Measurements from ENCODE around the gene CEP20.
A peak's percentile ranks its signal among the peaks of the same experiment; 100 is the strongest.
"Not testable (repeated sequence)": the region's sequence is repeated elsewhere in the genome, so short reads cannot be mapped to it uniquely, and the experiment has no call there.

Gene CEP20, protein sequence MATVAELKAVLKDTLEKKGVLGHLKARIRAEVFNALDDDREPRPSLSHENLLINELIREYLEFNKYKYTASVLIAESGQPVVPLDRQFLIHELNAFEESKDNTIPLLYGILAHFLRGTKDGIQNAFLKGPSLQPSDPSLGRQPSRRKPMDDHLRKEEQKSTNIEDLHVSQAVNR

DNA sequence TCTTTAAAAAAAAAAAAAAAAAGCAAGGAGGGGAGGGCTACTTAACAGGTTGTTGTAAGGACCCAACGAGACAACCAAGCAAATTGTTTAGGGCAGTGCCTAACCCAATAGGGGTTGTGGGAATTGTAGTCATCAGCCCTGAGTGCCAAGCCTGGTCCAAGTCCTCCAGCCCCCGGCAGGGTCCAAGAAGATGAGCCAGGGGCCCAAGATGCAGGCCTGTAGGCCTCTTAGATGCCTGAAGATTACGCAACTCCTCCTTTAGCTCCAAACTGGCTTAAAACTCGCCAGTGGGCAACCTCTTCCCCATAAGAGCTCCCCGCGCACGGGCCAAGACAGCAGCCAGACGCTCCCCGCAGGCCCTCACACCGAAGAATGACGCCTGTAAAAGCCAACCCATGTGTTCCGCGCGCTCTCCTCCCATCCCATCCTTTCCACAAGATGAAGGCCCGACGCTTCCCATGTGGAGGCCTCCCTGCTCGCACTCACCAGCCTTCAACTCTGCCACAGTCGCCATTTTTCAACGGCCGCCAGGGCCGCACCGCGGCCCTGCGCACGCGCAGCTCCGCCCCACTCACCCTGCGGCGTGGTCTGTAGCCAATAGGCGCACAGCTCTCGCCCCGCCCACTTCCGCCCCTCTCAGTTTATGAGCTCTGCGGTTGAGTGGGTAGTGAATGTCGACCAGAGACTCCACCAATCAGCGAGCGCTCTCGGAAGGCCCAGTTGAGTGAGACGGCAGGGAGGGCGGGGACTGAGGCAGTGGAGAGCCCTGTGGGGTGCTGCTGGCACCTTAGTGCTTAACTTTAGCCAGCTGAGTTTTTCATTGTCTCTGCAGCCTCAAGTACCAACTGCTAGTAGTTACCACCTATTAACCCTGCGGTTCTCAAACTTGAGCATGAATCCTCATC, at the start of gene CEP20:
Gene CEP20, minus strand, starts transcription at position 532 of the 905 bp plus-strand sequence. Its CDS starts 18 bp downstream, at position 514.
- peak within 1 kb of the TSS; percentile 91 for H3K27ac ChIP-seq (ENCODE audit: low read length)
- DNase-seq, result peak; percentile 100
- peaks cover 29% of the 10 kb centered on the region for H3K4me1 ChIP-seq (ENCODE audit: insufficient read depth, low read length)
- peaks cover 10% of the 10 kb centered on the region for H3K36me3 ChIP-seq (ENCODE audit: insufficient read depth, low read length)
- TF ChIP-seq CTCF (IDR thresholded peaks at IDR 0.05; ENCODE audit: borderline replicate concordance, extremely low read depth, low read length, poor library complexity, severe bottlenecking) (no peak), EZH2 (IDR thresholded peaks at IDR 0.05; ENCODE audit: borderline replicate concordance, low read depth, low read length, severe bottlenecking) (no peak)
- H4K20me1 ChIP-seq (ENCODE audit: insufficient read depth, low read length), result peaks cover 5% of the 10 kb centered on the region; the same call in 1 of the 2 replicates
- peak within 1 kb of the TSS; percentile 78 to 98 for H3K4me3 ChIP-seq (ENCODE audit: low read depth in 1 of 2, low read length in 2 of 2)
- ATAC-seq (ENCODE audit: insufficient read depth, low read depth), result peak; percentile 99
- no peaks in the 10 kb centered on the region for H3K9me3 ChIP-seq (ENCODE audit: insufficient read depth, low read length, severe bottlenecking)
- peak within 1 kb of the TSS; percentile 84 for H3K4me2 ChIP-seq (ENCODE audit: insufficient read depth, low read length)
- H3K9ac ChIP-seq (ENCODE audit: low read depth, low read length), result peak within 1 kb of the TSS; percentile 84
- H3K79me2 ChIP-seq (ENCODE audit: insufficient read depth, low read length), result peaks cover 50% of the 10 kb centered on the region
- no peaks in the 10 kb centered on the region for H3K27me3 ChIP-seq (ENCODE audit: insufficient read depth, low read length, poor library complexity)
- H2AFZ ChIP-seq (ENCODE audit: low read depth, low read length), result peak within 1 kb of the TSS; percentile 80

DNA sequence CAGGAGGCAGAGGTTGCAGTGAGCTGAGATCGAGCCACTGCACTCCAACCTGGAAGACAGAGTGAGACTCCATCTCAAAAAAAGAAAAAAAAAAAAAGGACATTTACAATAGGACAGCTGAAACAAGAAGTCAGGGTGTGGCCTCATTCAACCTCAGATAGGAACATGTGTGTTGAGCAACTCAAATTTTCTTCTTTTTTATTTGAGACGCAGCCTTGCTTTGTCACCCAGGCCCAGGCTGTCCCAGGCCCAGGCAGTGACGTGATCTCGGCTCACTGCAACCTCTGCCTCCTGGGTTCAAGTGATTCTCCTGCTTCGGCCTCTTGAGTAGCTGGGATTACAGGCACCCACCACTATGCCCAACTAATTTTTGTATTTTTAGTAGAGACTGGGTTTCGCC, 48.4 kb upstream of the CEP20 start:
- not testable (repeated sequence) for H3K27ac ChIP-seq (ENCODE audit: low read length); H3K36me3 ChIP-seq (ENCODE audit: insufficient read depth, low read length); H4K20me1 ChIP-seq (ENCODE audit: insufficient read depth, low read length); DNase-seq; H3K4me3 ChIP-seq (ENCODE audit: low read depth in 1 of 2, low read length in 2 of 2); H3K9me3 ChIP-seq (ENCODE audit: insufficient read depth, low read length, severe bottlenecking); ATAC-seq (ENCODE audit: insufficient read depth, low read depth); H2AFZ ChIP-seq (ENCODE audit: low read depth, low read length); H3K27me3 ChIP-seq (ENCODE audit: insufficient read depth, low read length, poor library complexity); H3K79me2 ChIP-seq (ENCODE audit: insufficient read depth, low read length); H3K4me2 ChIP-seq (ENCODE audit: insufficient read depth, low read length); H3K9ac ChIP-seq (ENCODE audit: low read depth, low read length)
- peaks cover 19% of the 10 kb centered on the region for H3K4me1 ChIP-seq (ENCODE audit: insufficient read depth, low read length)

- no peaks in the 10 kb centered on the region for H3K36me3 ChIP-seq (ENCODE audit: insufficient read depth, low read length)
- TF ChIP-seq CTCF (IDR thresholded peaks at IDR 0.05; ENCODE audit: borderline replicate concordance, extremely low read depth, low read length, poor library complexity, severe bottlenecking) (no peak), EZH2 (IDR thresholded peaks at IDR 0.05; ENCODE audit: borderline replicate concordance, low read depth, low read length, severe bottlenecking) (no peak)
- H3K9me3 ChIP-seq (ENCODE audit: insufficient read depth, low read length, severe bottlenecking), result no peaks in the 10 kb centered on the region
- no peaks in the 10 kb centered on the region for H3K27me3 ChIP-seq (ENCODE audit: insufficient read depth, low read length, poor library complexity)
- ATAC-seq (ENCODE audit: insufficient read depth, low read depth), result no peak
- no peak overlapping the region for H3K4me2 ChIP-seq (ENCODE audit: insufficient read depth, low read length)
- H4K20me1 ChIP-seq (ENCODE audit: insufficient read depth, low read length), result no peaks in the 10 kb centered on the region
- no peak overlapping the region for H3K4me3 ChIP-seq (ENCODE audit: low read depth in 1 of 2, low read length in 2 of 2)
- no peak overlapping the region for H2AFZ ChIP-seq (ENCODE audit: low read depth, low read length)
- no peak for DNase-seq
- no peak overlapping the region for H3K27ac ChIP-seq (ENCODE audit: low read length)
- no peak overlapping the region for H3K9ac ChIP-seq (ENCODE audit: low read depth, low read length)
- peaks cover 6% of the 10 kb centered on the region for H3K4me1 ChIP-seq (ENCODE audit: insufficient read depth, low read length)
- no peaks in the 10 kb centered on the region for H3K79me2 ChIP-seq (ENCODE audit: insufficient read depth, low read length)
Measured at GRCh38 chr16:15934991-15935390, 46.6 kb upstream of the CEP20 start.

DNA sequence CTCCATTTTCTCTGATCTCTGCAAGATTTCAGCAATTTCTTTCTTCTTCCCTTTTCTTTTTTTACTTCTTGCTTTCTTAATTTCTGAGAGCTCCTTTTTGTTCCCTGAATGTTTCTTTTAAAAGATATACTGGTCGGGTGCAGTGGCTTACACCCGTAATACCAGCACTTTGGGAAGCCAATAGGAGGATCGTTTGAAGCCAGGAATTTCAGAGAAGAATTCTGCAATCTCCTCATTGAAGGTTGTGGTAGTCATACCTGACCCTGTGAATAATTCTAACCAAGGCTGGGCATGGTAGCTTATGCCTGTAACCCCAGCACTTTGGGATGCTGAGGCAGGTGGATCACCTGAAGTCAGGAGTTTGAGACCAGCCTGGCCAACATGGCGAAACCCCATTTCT, 45.4 kb upstream of the CEP20 start:
- Histone ChIP-seq H4K20me1 (ENCODE audit: insufficient read depth, low read length) (no peaks in the 10 kb centered on the region), H3K27ac (ENCODE audit: low read length) (no peak overlapping the region), H3K9ac (ENCODE audit: low read depth, low read length) (no peak overlapping the region), H3K4me1 (ENCODE audit: insufficient read depth, low read length) (no peaks in the 10 kb centered on the region), H2AFZ (ENCODE audit: low read depth, low read length) (no peak overlapping the region), H3K4me2 (ENCODE audit: insufficient read depth, low read length) (no peak overlapping the region), H3K27me3 (ENCODE audit: insufficient read depth, low read length, poor library complexity) (no peaks in the 10 kb centered on the region), H3K4me3 (ENCODE audit: low read depth in 1 of 2, low read length in 2 of 2) (no peak overlapping the region), H3K36me3 (ENCODE audit: insufficient read depth, low read length) (no peaks in the 10 kb centered on the region), H3K79me2 (ENCODE audit: insufficient read depth, low read length) (no peaks in the 10 kb centered on the region), H3K9me3 (ENCODE audit: insufficient read depth, low read length, severe bottlenecking) (no peaks in the 10 kb centered on the region)
- no peak for DNase-seq
- TF ChIP-seq CTCF (IDR thresholded peaks at IDR 0.05; ENCODE audit: borderline replicate concordance, extremely low read depth, low read length, poor library complexity, severe bottlenecking) (no peak), EZH2 (IDR thresholded peaks at IDR 0.05; ENCODE audit: borderline replicate concordance, low read depth, low read length, severe bottlenecking) (no peak)
- ATAC-seq (ENCODE audit: insufficient read depth, low read depth), result no peak

All from DND-41 (cell line).